GM18526 (cell line): ENCODE measurements around the gene SLC30A1.

Source experiments
- POLR2A ChIP-seq: IDR thresholded peaks from 3 replicates; pipeline ENCODE4 v1.6.1; 2011; ENCODE audit not compliant: insufficient read length; ENCODE audit errors: extremely low read depth

Gene SLC30A1

GRCh38 chr1:211576717-211577116, 2.2 kb downstream of the SLC30A1 start:
- TF ChIP-seq POLR2A, result no peak

- TF ChIP-seq POLR2A, result no peak
Measured at GRCh38 chr1:211574705-211575104, 4.3 kb downstream of the SLC30A1 start.

DNA sequence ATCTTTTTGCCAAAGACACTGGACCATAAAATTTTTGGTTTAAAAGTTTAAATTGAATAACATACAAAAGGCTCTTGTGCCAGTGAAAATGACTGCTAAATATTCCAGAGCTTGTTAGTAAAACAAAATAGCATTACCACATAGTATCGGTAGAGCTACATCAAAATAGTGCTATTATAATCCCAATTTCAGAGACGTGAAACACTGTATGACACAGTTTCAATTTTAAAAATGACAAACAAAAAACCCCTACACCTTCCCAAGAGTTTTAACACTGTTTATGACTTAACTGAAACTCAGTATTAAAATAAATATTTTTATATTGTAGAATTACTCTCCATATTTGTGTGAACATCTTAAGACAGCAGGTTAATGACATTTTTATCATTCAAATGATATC, 7.0 kb downstream of the SLC30A1 start:
- no peak for TF ChIP-seq POLR2A

GRCh38 chr1:211566431-211567025, 12.4 kb downstream of the SLC30A1 start:
- TF ChIP-seq POLR2A, result no peak

DNA sequence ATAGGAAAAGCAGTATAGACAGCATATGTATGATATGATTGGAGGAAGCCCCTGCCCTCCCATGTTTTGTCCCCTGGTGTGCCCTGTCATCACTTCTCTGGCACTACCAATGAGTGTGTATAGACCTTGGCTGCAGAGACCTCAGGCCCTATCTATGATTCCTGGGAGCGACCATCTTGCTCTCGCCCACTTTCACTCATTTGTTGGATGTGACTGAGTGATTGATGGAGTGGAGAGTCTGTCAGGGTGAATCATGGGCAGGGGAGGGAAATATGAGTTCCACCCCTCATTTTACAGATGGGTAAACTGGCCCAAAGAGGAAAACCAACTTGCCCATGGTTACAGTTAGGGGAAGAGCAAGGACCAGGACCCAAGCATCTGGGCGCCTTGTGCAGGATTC, 14.9 kb downstream of the SLC30A1 start:
- no peak for TF ChIP-seq POLR2A

DNA sequence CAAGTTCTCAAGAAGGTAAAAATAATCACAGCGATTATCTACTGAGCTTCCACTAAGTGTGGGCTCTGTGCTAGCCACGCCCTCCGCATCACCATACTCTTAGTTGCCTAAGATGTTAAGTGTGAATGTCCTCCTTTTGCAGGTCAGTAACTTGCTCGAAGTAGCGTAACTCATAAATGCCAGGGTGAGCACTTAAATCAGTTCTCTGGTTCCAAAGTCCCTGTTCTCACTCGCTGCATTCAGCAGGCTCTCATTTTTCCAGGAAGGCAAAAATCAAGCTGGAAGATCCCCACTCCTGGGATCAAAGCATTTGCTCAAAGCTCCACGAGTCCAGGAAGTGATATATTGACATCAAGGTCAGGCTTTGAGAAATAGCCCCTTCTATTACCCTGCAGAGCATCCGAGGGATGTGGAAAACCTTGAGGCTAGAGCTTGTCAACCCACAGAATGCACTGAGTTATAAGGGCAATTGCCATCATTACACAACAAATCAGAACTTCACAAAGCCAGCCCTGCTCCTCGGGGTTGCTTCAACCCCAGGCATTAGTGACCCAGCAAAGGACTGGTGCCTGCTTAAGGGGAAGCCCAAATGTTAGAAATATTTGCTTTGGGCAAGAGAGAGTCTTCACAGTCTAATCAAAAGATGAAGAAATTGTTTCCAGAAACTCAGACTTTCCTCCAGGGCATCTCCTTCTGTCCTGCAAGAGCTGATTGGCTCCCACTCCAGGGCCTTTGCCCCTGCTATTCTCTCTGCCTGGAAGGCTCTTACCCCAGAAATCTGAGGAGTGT, 19.5 kb downstream of the SLC30A1 start:
- TF ChIP-seq POLR2A, result no peak

GRCh38 chr1:211557894-211558625, 20.9 kb downstream of the SLC30A1 start:
- TF ChIP-seq POLR2A, result no peak

- TF ChIP-seq POLR2A, result no peak
Measured at GRCh38 chr1:211553549-211553948, 25.4 kb downstream of the SLC30A1 start.

- no peak for TF ChIP-seq POLR2A
Measured at GRCh38 chr1:211551638-211552460, 27.1 kb downstream of the SLC30A1 start.

- no peak for TF ChIP-seq POLR2A
Measured at GRCh38 chr1:211549092-211549711, 29.8 kb downstream of the SLC30A1 start.

- TF ChIP-seq POLR2A, result no peak
Measured at GRCh38 chr1:211548321-211549091, 30.5 kb downstream of the SLC30A1 start.

DNA sequence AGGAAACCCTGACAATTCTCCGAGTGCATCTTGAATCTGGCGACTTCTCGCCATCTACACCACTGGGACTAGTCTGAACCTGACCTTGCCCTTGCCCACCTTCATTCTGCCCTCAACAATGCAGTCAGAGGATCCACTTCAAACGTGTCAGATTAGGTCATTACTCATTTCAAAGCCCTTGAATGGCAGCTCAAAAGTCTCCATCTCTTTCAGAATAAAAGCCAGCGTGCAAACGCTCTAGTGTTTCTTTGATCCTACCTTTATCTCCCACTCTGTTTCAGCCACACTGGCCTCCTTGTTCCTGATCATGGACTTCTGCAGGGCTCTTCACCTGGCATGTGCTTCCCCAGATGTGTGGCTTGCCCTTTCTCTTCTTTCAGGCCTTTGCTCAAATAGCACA, 31.3 kb downstream of the SLC30A1 start:
- no peak for TF ChIP-seq POLR2A

GRCh38 chr1:211546543-211546942, 32.4 kb downstream of the SLC30A1 start:
- TF ChIP-seq POLR2A, result no peak

DNA sequence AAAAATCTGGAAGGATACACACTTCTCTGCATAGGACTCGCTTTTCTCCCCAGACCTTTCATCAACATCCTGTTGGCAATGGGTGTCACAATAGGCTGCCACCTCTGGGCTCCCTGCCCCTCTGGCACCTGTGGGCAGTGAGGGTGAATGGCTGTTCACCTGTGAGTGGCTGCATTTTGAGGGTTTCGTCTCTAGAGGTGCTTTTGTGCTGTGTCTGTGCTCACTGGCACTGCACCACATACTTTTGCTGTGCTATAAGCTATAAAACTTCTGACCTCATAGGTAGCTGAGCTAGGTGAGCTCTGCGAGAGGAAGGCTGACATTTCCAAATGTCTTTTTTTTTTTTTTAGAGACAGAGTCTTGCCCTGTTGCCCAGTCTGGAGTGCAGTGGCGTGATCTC, 35.9 kb downstream of the SLC30A1 start:
- no peak for TF ChIP-seq POLR2A

DNA sequence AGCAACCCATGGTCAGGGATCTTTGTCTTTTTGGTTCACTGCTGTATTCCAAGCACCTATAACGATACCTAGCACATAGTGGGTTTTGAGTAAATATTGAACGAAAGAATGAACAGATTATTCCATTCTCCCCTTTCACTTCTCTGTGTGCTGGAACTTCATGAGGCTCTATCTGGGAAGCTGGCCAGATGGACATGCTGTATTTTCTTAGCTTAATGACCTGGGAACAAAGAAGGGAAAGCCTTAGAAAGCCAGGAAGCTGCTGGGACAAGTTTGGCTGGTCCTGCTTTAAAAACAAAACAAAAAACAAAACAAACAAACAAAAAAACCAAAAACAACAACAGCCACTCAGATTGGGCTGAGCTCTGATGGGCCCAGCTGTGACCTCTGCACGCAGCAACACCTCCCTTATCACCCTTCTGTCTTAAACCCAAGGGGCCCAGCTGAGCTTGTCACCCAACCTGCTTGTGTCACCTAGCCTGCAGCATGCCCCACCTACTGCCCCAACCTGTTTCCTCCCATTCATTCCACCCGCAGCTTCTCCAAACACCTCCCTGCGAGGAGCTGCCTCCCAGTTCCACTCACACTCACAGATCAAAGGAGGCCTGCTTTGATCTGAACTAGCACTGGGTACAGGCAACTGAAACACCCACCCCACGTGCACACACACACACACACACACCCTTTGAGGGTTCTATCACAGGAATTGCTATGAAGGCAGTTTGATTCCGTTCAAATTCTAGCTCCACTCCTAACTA, 37.1 kb downstream of the SLC30A1 start:
- TF ChIP-seq POLR2A, result no peak
